Karpas-422 (cell line): ENCODE measurements around the gene CTNNB1. TPM values are rescaled to one million over a fixed set of nuclear protein-coding genes. Genes with fewer than 3 reads are reported as not detected.
"Not testable (repeated sequence)": the region's sequence is repeated elsewhere in the genome, so short reads cannot be mapped to it uniquely, and the experiment has no call there.

Source experiments
- DNase-seq: peaks from one replicate; pipeline ENCODE4 v3.0.0-alpha.2; 2015
- H2AFZ ChIP-seq: fragments of 200-600 bp; sonication (generic); 2 replicates; pipeline ENCODE4 v1.6.1; 2014; ENCODE audit warnings: antibody characterized with exemption, low read length, mixed read lengths
- H3K27ac ChIP-seq: fragments of 200-600 bp; sonication (generic); 2 replicates; pipeline ENCODE4 v1.5.1; 2014; ENCODE audit warnings: mild to moderate bottlenecking, low read length, moderate library complexity
- H3K27me3 ChIP-seq: fragments of 200-600 bp; sonication (generic); 2 replicates; pipeline ENCODE4 v1.6.1; 2014; ENCODE audit warnings: low read length, mixed read lengths
- H3K36me3 ChIP-seq: fragments of 200-600 bp; sonication (generic); 2 replicates; pipeline ENCODE4 v1.6.1; 2014; ENCODE audit warnings: low read length, mixed read lengths; ENCODE audit not compliant: insufficient read depth
- H3K4me1 ChIP-seq: fragments of 200-600 bp; sonication (generic); 2 replicates; pipeline ENCODE4 v1.6.1; 2014; ENCODE audit warnings: mild to moderate bottlenecking, low read length, mixed read lengths
- H3K4me2 ChIP-seq: fragments of 200-600 bp; sonication (generic); 2 replicates; pipeline ENCODE4 v1.6.1; 2014; ENCODE audit warnings: low read length, low read depth, mild to moderate bottlenecking; ENCODE audit not compliant: poor library complexity, severe bottlenecking
- H3K4me3 ChIP-seq: fragments of 200-600 bp; sonication (generic); 2 replicates; pipeline ENCODE4 v1.5.1; 2014; ENCODE audit warnings: mild to moderate bottlenecking, antibody characterized with exemption, low read length, mixed read lengths
- H3K79me2 ChIP-seq: fragments of 200-600 bp; sonication (generic); 2 replicates; pipeline ENCODE4 v1.6.1; 2014; ENCODE audit warnings: mild to moderate bottlenecking, low read length, mixed read lengths
- H3K9ac ChIP-seq: fragments of 200-600 bp; sonication (generic); 2 replicates; pipeline ENCODE4 v1.6.0; 2014; ENCODE audit warnings: low read length
- H3K9me2 ChIP-seq: fragments of 200-600 bp; sonication (generic), shearing (Covaris generic); replicated peaks from 2 replicates; pipeline ENCODE4 v1.6.0; 2014; ENCODE audit warnings: mild to moderate bottlenecking, low read length, moderate library complexity; ENCODE audit not compliant: insufficient read depth
- H3K9me3 ChIP-seq: fragments of 300-700, 200-600 bp; sonication (generic); 2 replicates; pipeline ENCODE4 v1.6.1; 2014; ENCODE audit warnings: low read length, mixed read lengths
- H4K20me1 ChIP-seq: fragments of 200-600 bp; sonication (generic); 2 replicates; pipeline ENCODE4 v1.6.1; 2014; ENCODE audit warnings: mild to moderate bottlenecking, antibody characterized with exemption, low read length, low read depth; ENCODE audit not compliant: insufficient read depth
- small RNA-seq: library from RNA; depleted of rRNA; stranded (forward); fragments of <200 nt; gene quantifications from one replicate; pipeline ENCODE3, GENCODE V24; 2014
- total RNA-seq: library from RNA; depleted of rRNA; stranded (reverse); fragments of >200 nt; shearing (Covaris generic); gene quantifications from 2 replicates; pipeline ENCODE4 v1.2.3, GENCODE V29; 2014; ENCODE audit warnings: low replicate concordance

CTNNB1 gene
- total RNA-seq, 1 experiment from 2014 or later, result 122 TPM

DNA sequence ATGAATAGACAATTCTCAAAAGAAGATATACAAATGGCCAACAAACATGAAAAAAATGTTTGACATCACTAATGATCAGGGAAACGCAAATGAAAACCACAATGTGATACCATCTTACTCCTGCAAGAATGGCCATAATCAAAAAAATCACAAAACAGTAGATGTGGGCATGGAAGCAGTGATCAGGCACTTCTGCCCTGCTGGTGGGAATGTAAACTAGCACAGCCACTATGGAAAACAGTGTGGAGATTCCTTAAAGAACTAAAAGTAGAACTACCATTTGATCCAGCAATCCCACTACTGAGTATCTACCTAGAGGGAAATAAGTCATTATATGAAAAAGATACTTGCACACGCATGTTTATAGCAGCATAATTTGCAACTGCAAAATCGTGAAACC, 85.6 kb downstream of the CTNNB1 start:
- H3K4me2 ChIP-seq, H3K79me2 ChIP-seq, H3K36me3 ChIP-seq, H3K4me1 ChIP-seq, H3K9me2 ChIP-seq, H3K4me3 ChIP-seq, H3K27me3 ChIP-seq, H3K27ac ChIP-seq, H3K9me3 ChIP-seq, DNase-seq, H3K9ac ChIP-seq, H4K20me1 ChIP-seq, H2AFZ ChIP-seq: not testable (repeated sequence)

GRCh38 chr3:41286305-41286704, 87.0 kb downstream of the CTNNB1 start:
- Histone ChIP-seq H3K36me3 (no peaks in the 10 kb centered on the region), H3K27ac (no peak overlapping the region), H3K9me2 (no peaks in the 10 kb centered on the region), H3K9ac (no peak overlapping the region), H3K4me3 (no peak overlapping the region), H3K9me3 (no peaks in the 10 kb centered on the region), H4K20me1 (no peaks in the 10 kb centered on the region), H2AFZ (no peak overlapping the region), H3K4me2 (no peak overlapping the region), H3K79me2 (no peaks in the 10 kb centered on the region), H3K4me1 (no peaks in the 10 kb centered on the region), H3K27me3 (no peaks in the 10 kb centered on the region)
- DNase-seq, result no peak

- Histone ChIP-seq H3K9ac (no peak overlapping the region), H3K4me2 (no peak overlapping the region), H3K79me2 (no peaks in the 10 kb centered on the region), H3K9me2 (no peaks in the 10 kb centered on the region), H3K4me3 (no peak overlapping the region), H3K36me3 (no peaks in the 10 kb centered on the region), H3K27me3 (no peaks in the 10 kb centered on the region), H3K9me3 (no peaks in the 10 kb centered on the region), H3K4me1 (no peaks in the 10 kb centered on the region), H4K20me1 (no peaks in the 10 kb centered on the region), H2AFZ (no peak overlapping the region), H3K27ac (no peak overlapping the region)
- DNase-seq, result no peak
These were observed 89.5 kb downstream of the CTNNB1 start for GRCh38 chr3:41288785-41289184.

Small RNAs within 50 kb of the gene (small RNA-seq; reads per million reads assigned to genes)
- not detected for gene MRPS31P1
